Mesendoderm (in vitro differentiated cells): ENCODE data around the gene GATA6.

ENCODE experiments used
- DNase-seq: peaks from one replicate; pipeline ENCODE4 v3.0.0; 2013
- H2AK5ac ChIP-seq: 2 replicates; pipeline ENCODE4 v1.6.1; 2013; ENCODE audit warnings: low read length, inconsistent platforms
- H2BK120ac ChIP-seq: 2 replicates; pipeline ENCODE4 v1.6.1; 2013; ENCODE audit warnings: low read depth, mild to moderate bottlenecking, low read length, moderate library complexity, mixed read lengths
- H2BK15ac ChIP-seq: replicated peaks from 2 replicates; pipeline ENCODE4 v1.6.1; 2013; ENCODE audit warnings: low read depth, mild to moderate bottlenecking, moderate library complexity
- H2BK5ac ChIP-seq: 2 replicates; pipeline ENCODE4 v1.6.1; 2013; ENCODE audit warnings: low read length, inconsistent platforms
- H3K18ac ChIP-seq: 2 replicates; pipeline ENCODE4 v1.6.1; 2013; ENCODE audit warnings: mild to moderate bottlenecking, low read length, mixed read lengths
- H3K23ac ChIP-seq: one replicate; pipeline ENCODE4 v1.6.1; 2013; ENCODE audit warnings: low read length
- H3K27ac ChIP-seq: 2 replicates; pipeline ENCODE4 v1.5.1; 2013; ENCODE audit warnings: low read depth, mild to moderate bottlenecking, inconsistent platforms, low read length, moderate library complexity
- H3K27me3 ChIP-seq: 2 replicates; pipeline ENCODE4 v1.6.1; 2013; ENCODE audit warnings: low read length, control low read depth, mild to moderate bottlenecking, inconsistent platforms; ENCODE audit not compliant: insufficient read depth, poor library complexity
- H3K36me3 ChIP-seq: 2 replicates; pipeline ENCODE4 v1.6.1; 2013; ENCODE audit warnings: low read length, inconsistent platforms; ENCODE audit not compliant: control insufficient read depth, insufficient read depth
- H3K4ac ChIP-seq: one replicate; pipeline ENCODE4 v1.6.1; 2013; ENCODE audit warnings: low read depth, mild to moderate bottlenecking, low read length, moderate library complexity
- H3K4me1 ChIP-seq: 2 replicates; pipeline ENCODE4 v1.6.1; 2013; ENCODE audit warnings: low read depth, low read length, inconsistent platforms; ENCODE audit not compliant: control insufficient read depth
- H3K4me2 ChIP-seq: 2 replicates; pipeline ENCODE4 v1.6.1; 2013; ENCODE audit warnings: low read length
- H3K4me3 ChIP-seq: 2 replicates; pipeline ENCODE4 v1.5.1; 2013; ENCODE audit warnings: mild to moderate bottlenecking, low read length
- H3K56ac ChIP-seq: one replicate; pipeline ENCODE4 v1.6.1; 2013; ENCODE audit warnings: low read length
- H3K79me1 ChIP-seq: 2 replicates; pipeline ENCODE4 v1.6.1; 2013; ENCODE audit warnings: low read length, inconsistent platforms
- H3K79me2 ChIP-seq: 2 replicates; pipeline ENCODE4 v1.6.1; 2013; ENCODE audit warnings: mild to moderate bottlenecking, low read length; ENCODE audit not compliant: control insufficient read depth, insufficient read depth
- H3K9ac ChIP-seq: 2 replicates; pipeline ENCODE4 v1.6.1; 2013; ENCODE audit warnings: low read length, inconsistent platforms
- H4K5ac ChIP-seq: one replicate; pipeline ENCODE4 v1.6.1; 2013; ENCODE audit warnings: low read length
- H4K8ac ChIP-seq: one replicate; pipeline ENCODE4 v1.6.1; 2013; ENCODE audit warnings: low read depth, mild to moderate bottlenecking, control low read depth, low read length, moderate library complexity
- WGBS: extraction: QIAGEN DNeasy Blood & Tissue Kit; methylation state at CpG from one replicate; pipeline ENCODE4 v1.1.7; 2013; ENCODE audit warnings: low lambda C conversion rate, missing lambda C conversion rate; ENCODE audit not compliant: insufficient coverage; ENCODE audit errors: extremely low coverage; 5-methylcytosine and 5-hydroxymethylcytosine counted together

The GATA6 gene

GRCh38 chr18:22211657-22212056, 42.3 kb downstream of the GATA6 start:
- no peaks in the 10 kb centered on the region for H3K79me1 ChIP-seq
- no peak overlapping the region for H4K8ac ChIP-seq
- H3K79me2 ChIP-seq, result no peaks in the 10 kb centered on the region
- no peak overlapping the region for H2BK5ac ChIP-seq
- H2BK15ac ChIP-seq, result no peak overlapping the region
- H3K4me1 ChIP-seq, result no peaks in the 10 kb centered on the region
- no peak overlapping the region for H3K18ac ChIP-seq
- H3K4me2 ChIP-seq, result no peak overlapping the region
- no CpG with 5 or more reads among the region's 2 CpGs for WGBS
- no peak overlapping the region for H3K4me3 ChIP-seq
- H4K5ac ChIP-seq, result no peak overlapping the region
- no peak overlapping the region for H2BK120ac ChIP-seq
- H3K36me3 ChIP-seq, result no peaks in the 10 kb centered on the region
- H3K4ac ChIP-seq, result no peak overlapping the region
- no peak for DNase-seq
- H3K9ac ChIP-seq, result no peak overlapping the region
- no peak overlapping the region for H2AK5ac ChIP-seq
- H3K56ac ChIP-seq, result no peak overlapping the region
- H3K23ac ChIP-seq, result no peak overlapping the region
- H3K27me3 ChIP-seq, result no peaks in the 10 kb centered on the region
- no peak overlapping the region for H3K27ac ChIP-seq

- Histone ChIP-seq H2BK120ac (no peak overlapping the region), H2BK15ac (no peak overlapping the region), H3K4ac (no peak overlapping the region), H3K4me1 (peaks cover 2% of the 10 kb centered on the region), H3K79me2 (no peaks in the 10 kb centered on the region), H3K4me2 (no peak overlapping the region), H2AK5ac (no peak overlapping the region), H3K27ac (no peak overlapping the region), H3K18ac (no peak overlapping the region), H4K5ac (no peak overlapping the region), H2BK5ac (no peak overlapping the region), H3K36me3 (no peaks in the 10 kb centered on the region), H3K4me3 (no peak overlapping the region), H3K27me3 (no peaks in the 10 kb centered on the region), H3K9ac (no peak overlapping the region), H3K23ac (no peak overlapping the region), H3K56ac (no peak overlapping the region), H3K79me1 (no peaks in the 10 kb centered on the region), H4K8ac (no peak overlapping the region)
- no CpG with 5 or more reads among the region's 6 CpGs for WGBS
- DNase-seq, result no peak
Observed at GRCh38 chr18:22213333-22213973, 44.1 kb downstream of the GATA6 start.

GRCh38 chr18:22214731-22215528, 45.5 kb downstream of the GATA6 start:
- Histone ChIP-seq H3K27me3 (no peaks in the 10 kb centered on the region), H2BK5ac (no peak overlapping the region), H3K4me2 (no peak overlapping the region), H3K23ac (no peak overlapping the region), H4K8ac (no peak overlapping the region), H3K56ac (no peak overlapping the region), H3K79me2 (no peaks in the 10 kb centered on the region), H3K27ac (no peak overlapping the region), H3K9ac (no peak overlapping the region), H3K4me3 (no peak overlapping the region), H2AK5ac (no peak overlapping the region), H3K4me1 (peaks cover 7% of the 10 kb centered on the region), H3K79me1 (no peaks in the 10 kb centered on the region), H3K18ac (no peak overlapping the region), H3K36me3 (no peaks in the 10 kb centered on the region), H3K4ac (no peak overlapping the region), H2BK120ac (no peak overlapping the region), H4K5ac (no peak overlapping the region), H2BK15ac (no peak overlapping the region)
- WGBS, result no CpG with 5 or more reads among the region's 13 CpGs
- no peak for DNase-seq

GRCh38 chr18:22218835-22219234, 49.4 kb downstream of the GATA6 start:
- no peaks in the 10 kb centered on the region for H3K79me2 ChIP-seq
- H4K5ac ChIP-seq, result no peak overlapping the region
- no CpG with 5 or more reads among the region's 5 CpGs for WGBS
- H3K27me3 ChIP-seq, result no peaks in the 10 kb centered on the region
- no peak overlapping the region for H2BK120ac ChIP-seq
- no peak for DNase-seq
- no peak overlapping the region for H3K4ac ChIP-seq
- no peak overlapping the region for H3K4me3 ChIP-seq
- H3K79me1 ChIP-seq, result no peaks in the 10 kb centered on the region
- no peak overlapping the region for H2BK5ac ChIP-seq
- no peak overlapping the region for H3K9ac ChIP-seq
- no peak overlapping the region for H3K27ac ChIP-seq
- peak overlapping the region; percentile 42 for H3K56ac ChIP-seq
- no peaks in the 10 kb centered on the region for H3K36me3 ChIP-seq
- no peak overlapping the region for H4K8ac ChIP-seq
- H3K4me2 ChIP-seq, result no peak overlapping the region
- H3K23ac ChIP-seq, result no peak overlapping the region
- H3K4me1 ChIP-seq, result peaks cover 7% of the 10 kb centered on the region
- H2AK5ac ChIP-seq, result no peak overlapping the region
- H2BK15ac ChIP-seq, result no peak overlapping the region
- no peak overlapping the region for H3K18ac ChIP-seq

GRCh38 chr18:22219568-22220355, 50.4 kb downstream of the GATA6 start:
- H3K27me3 ChIP-seq, result no peaks in the 10 kb centered on the region
- no peaks in the 10 kb centered on the region for H3K79me2 ChIP-seq
- H2BK120ac ChIP-seq, result no peak overlapping the region
- no peak overlapping the region for H2BK5ac ChIP-seq
- no peaks in the 10 kb centered on the region for H3K36me3 ChIP-seq
- H2BK15ac ChIP-seq, result no peak overlapping the region
- H3K4me3 ChIP-seq, result no peak overlapping the region
- H3K9ac ChIP-seq, result no peak overlapping the region
- peaks cover 7% of the 10 kb centered on the region for H3K4me1 ChIP-seq
- no peak overlapping the region for H4K5ac ChIP-seq
- no peak overlapping the region for H3K27ac ChIP-seq
- peak; percentile 58 for DNase-seq
- no peak overlapping the region for H3K4me2 ChIP-seq
- H3K79me1 ChIP-seq, result no peaks in the 10 kb centered on the region
- H3K56ac ChIP-seq, result no peak overlapping the region
- H3K18ac ChIP-seq, result no peak overlapping the region
- no CpG with 5 or more reads among the region's 11 CpGs for WGBS
- H4K8ac ChIP-seq, result no peak overlapping the region
- H3K23ac ChIP-seq, result no peak overlapping the region
- no peak overlapping the region for H2AK5ac ChIP-seq
- H3K4ac ChIP-seq, result no peak overlapping the region
